HG03196 (cell line): ENCODE results near the gene TAS2R42.

Source experiments
- ATAC-seq: cut with Tn5 transposase; IDR thresholded peaks from one replicate; pipeline ENCODE4 v1.9.1; 2021; ENCODE audit not compliant: unreplicated experiment

Gene TAS2R42

DNA sequence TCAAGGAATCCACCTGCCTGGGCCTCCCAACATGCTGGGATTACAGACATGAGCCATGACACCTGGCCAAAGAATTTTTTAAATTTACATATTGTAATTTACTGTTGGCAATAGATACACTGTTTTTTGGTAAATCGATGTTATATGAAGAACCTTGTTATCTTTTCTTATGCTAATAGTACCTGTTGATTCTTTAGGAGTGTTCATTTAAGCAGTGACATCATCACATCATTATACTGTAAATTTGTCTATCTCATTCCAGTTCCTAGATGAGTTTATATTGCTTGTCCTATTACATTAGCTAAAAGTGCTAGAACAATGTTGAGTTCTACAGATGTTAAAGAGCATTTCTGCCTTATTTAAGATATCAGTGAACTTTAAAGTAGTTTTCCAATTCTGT lies 39.3 kb downstream of the TAS2R42 start:
- no peak for ATAC-seq

DNA sequence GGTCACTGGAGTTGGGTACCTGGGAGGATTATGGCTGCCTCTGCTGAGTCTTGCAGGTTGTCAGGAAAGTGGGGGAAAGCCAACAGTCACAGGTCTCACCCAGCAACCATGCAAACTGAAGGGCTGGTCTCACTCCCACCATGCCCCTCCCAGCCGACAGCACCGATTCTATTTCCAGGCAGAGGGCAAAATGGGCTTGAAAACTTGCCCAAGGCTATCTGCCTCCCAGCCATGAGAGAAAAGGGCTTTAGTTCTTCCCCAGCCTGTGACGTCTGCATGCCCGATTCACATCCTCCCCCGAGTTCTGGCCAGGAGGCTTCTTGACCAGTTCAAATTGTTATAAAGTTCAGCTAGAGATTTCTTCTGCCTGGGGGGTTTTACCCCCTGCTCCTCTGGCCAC lies 42.4 kb downstream of the TAS2R42 start:
- ATAC-seq, result no peak

DNA sequence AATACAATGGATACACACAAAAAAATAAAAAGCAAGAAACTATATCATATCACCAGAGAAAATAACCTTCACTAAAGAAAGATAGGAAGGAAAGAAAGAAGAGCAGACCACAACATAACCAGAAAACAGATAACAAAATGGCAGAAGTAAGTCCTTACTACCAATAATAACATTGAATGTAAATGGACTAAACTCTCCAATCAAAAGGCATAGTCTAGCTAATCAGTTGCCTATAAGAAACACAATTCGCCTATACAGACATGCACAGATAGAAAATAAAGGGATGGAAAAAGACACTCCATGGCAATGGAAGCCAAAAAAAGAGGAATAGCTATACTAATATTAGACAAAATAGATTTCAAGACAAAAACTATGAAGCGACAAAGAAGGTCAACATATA lies 43.4 kb downstream of the TAS2R42 start:
- ATAC-seq, result no peak

GRCh38 chr12:11136075-11136474 lies 50.7 kb downstream of the TAS2R42 start:
- ATAC-seq, result no peak
